WERI-Rb-1 (cell line): ENCODE measurements around the gene ZSWIM6.

ENCODE experiments used
- DNase-seq: peaks from one replicate; pipeline ENCODE4 v3.0.0-alpha.2; 2020
- H3K27ac ChIP-seq: fragments of 250-450 bp; sonication (Bioruptor Pico); 2 replicates; pipeline ENCODE4 v1.5.1; 2020; ENCODE audit warnings: mild to moderate bottlenecking, moderate library complexity
- H3K27me3 ChIP-seq: fragments of 250-450 bp; sonication (Bioruptor Pico); 2 replicates; pipeline ENCODE4 v1.5.1; 2021; ENCODE audit warnings: mild to moderate bottlenecking, low read depth, moderate library complexity; ENCODE audit not compliant: insufficient read depth, severe bottlenecking
- H3K36me3 ChIP-seq: fragments of 250-450 bp; sonication (Bioruptor Pico); 2 replicates; pipeline ENCODE4 v1.5.1; 2020; ENCODE audit warnings: mild to moderate bottlenecking, moderate library complexity
- H3K4me3 ChIP-seq: 2 replicates; pipeline ENCODE4 v1.5.1; 2011; ENCODE audit warnings: low read depth, mild to moderate bottlenecking, control low read depth, low read length
- H3K9me3 ChIP-seq: fragments of 250-450 bp; sonication (Bioruptor Pico); 2 replicates; pipeline ENCODE4 v1.5.1; 2021; ENCODE audit warnings: mild to moderate bottlenecking, moderate library complexity; ENCODE audit not compliant: severe bottlenecking
- TF ChIP-seq, protein P1 (sequence below): IDR thresholded peaks from 2 replicates; pipeline ENCODE4 v1.5.1; 2011; ENCODE audit warnings: low read depth, mild to moderate bottlenecking, control low read depth, inconsistent platforms, low read length

The ZSWIM6 gene

DNA sequence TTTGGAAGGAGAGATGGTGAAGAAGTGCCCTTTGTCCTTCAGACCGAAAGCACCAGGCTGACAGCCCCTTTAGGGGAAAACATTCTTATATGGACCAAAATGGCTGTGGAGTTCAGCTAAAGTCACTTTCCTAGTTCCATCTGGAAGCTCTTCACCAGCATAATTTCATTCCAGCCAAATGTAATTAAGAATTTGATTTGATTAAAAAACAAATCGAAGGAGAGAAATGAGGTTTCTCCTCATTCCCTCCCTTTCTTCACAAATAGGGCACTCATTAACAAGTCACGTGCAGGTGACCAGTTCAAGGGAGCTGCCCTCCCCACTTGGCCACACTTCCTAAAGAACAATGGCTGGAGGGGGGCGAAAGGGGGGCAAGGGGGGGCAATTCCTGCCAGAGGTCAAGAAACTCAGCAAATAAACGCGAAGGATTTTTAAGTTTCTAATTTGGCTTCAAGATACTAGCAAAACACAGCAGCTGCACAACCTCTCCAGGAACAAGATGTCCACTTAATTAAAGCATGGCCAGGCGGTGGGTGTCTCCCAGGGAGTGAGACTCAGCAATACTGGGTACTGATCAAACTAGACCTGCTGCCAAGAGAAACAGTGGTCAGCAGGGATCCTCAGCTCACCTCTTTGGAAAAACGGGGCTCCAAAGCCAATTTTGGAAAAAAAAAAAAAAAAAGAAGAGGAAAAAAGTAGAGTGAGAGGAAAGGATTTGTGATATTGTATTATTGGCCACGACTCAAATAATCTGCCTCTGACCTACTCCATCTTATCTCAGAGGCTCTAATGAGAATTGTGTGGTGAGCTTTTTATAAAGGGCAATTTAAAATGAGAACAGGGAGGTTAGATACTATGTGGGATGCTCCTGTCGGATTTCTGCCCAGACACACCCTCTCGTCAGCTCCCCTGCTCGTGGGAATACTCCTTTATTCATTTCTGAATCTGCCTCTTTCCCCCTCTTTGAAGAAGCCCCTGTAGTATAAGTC lies 254.3 kb downstream of the ZSWIM6 start:
- no peak for DNase-seq
- Histone ChIP-seq H3K4me3 (no peak overlapping the region), H3K27ac (no peak overlapping the region)

DNA sequence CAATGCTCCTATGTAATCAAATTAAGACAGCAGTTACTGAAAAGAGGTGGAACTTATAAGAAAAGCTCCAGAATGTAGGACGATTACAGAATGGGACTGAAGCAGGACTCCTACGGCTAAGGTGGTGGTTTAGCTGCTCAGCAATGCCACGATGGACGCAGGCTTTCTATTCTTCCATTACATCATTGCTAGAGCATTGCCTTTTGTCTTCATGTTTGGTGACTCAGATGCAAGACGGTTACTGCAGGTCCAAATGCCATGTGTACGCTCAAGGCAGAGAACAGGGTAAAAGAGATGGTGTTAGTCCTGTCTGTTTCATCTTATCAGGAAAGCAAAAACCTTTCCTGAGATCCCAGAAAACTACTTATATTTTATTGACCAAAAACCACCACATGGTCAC lies 255.1 kb downstream of the ZSWIM6 start:
- no peak overlapping the region for H3K27ac ChIP-seq
- TF ChIP-seq, protein P1, sequence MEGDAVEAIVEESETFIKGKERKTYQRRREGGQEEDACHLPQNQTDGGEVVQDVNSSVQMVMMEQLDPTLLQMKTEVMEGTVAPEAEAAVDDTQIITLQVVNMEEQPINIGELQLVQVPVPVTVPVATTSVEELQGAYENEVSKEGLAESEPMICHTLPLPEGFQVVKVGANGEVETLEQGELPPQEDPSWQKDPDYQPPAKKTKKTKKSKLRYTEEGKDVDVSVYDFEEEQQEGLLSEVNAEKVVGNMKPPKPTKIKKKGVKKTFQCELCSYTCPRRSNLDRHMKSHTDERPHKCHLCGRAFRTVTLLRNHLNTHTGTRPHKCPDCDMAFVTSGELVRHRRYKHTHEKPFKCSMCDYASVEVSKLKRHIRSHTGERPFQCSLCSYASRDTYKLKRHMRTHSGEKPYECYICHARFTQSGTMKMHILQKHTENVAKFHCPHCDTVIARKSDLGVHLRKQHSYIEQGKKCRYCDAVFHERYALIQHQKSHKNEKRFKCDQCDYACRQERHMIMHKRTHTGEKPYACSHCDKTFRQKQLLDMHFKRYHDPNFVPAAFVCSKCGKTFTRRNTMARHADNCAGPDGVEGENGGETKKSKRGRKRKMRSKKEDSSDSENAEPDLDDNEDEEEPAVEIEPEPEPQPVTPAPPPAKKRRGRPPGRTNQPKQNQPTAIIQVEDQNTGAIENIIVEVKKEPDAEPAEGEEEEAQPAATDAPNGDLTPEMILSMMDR, result no peak
- H3K27me3 ChIP-seq, result no peaks in the 10 kb centered on the region
- no peaks in the 10 kb centered on the region for H3K36me3 ChIP-seq
- no peak overlapping the region for H3K4me3 ChIP-seq
- no peaks in the 10 kb centered on the region for H3K9me3 ChIP-seq
- DNase-seq, result no peak

More for the DNA sequence above, 254.3 kb downstream of the ZSWIM6 start:
- TF ChIP-seq, protein P1, result no peak
- Histone ChIP-seq H3K36me3 (no peaks in the 10 kb centered on the region), H3K27me3 (no peaks in the 10 kb centered on the region), H3K9me3 (no peaks in the 10 kb centered on the region)

- Histone ChIP-seq H3K27me3 (no peaks in the 10 kb centered on the region), H3K9me3 (no peaks in the 10 kb centered on the region), H3K36me3 (no peaks in the 10 kb centered on the region), H3K27ac (no peak overlapping the region), H3K4me3 (no peak overlapping the region)
- DNase-seq, result no peak
- TF ChIP-seq, protein P1, result no peak
Measured at GRCh38 chr5:61588216-61588615, 256.2 kb downstream of the ZSWIM6 start.

GRCh38 chr5:61589946-61590345 lies 257.9 kb downstream of the ZSWIM6 start:
- TF ChIP-seq, protein P1, result no peak

GRCh38 chr5:61590473-61590872 lies 258.4 kb downstream of the ZSWIM6 start:
- no peak overlapping the region for H3K4me3 ChIP-seq
- no peaks in the 10 kb centered on the region for H3K36me3 ChIP-seq
- H3K27ac ChIP-seq, result no peak overlapping the region
- no peaks in the 10 kb centered on the region for H3K27me3 ChIP-seq
- TF ChIP-seq, protein P1, result no peak
- DNase-seq, result no peak
- no peaks in the 10 kb centered on the region for H3K9me3 ChIP-seq

More at GRCh38 chr5:61589946-61590345, 257.9 kb downstream of the ZSWIM6 start:
- Histone ChIP-seq H3K36me3 (no peaks in the 10 kb centered on the region), H3K27ac (no peak overlapping the region), H3K27me3 (no peaks in the 10 kb centered on the region), H3K9me3 (no peaks in the 10 kb centered on the region), H3K4me3 (no peak overlapping the region)
- no peak for DNase-seq
